IPS-15b (cell line): ENCODE measurements around the gene TPRX2.
A peak's percentile ranks its signal among the peaks of the same experiment; 100 is the strongest.
"Not testable (repeated sequence)": the region's sequence is repeated elsewhere in the genome, so short reads cannot be mapped to it uniquely, and the experiment has no call there.

ENCODE experiments used
- H3K27me3 ChIP-seq: one replicate; pipeline ENCODE4 v1.6.1; 2013; ENCODE audit warnings: low read length; ENCODE audit not compliant: control insufficient read depth, insufficient read depth
- H3K36me3 ChIP-seq: one replicate; pipeline ENCODE4 v1.6.1; 2013; ENCODE audit warnings: low read length; ENCODE audit not compliant: control insufficient read depth, insufficient read depth
- H3K4me1 ChIP-seq: one replicate; pipeline ENCODE4 v1.6.1; 2013; ENCODE audit warnings: mild to moderate bottlenecking, low read length; ENCODE audit not compliant: control insufficient read depth, insufficient read depth
- H3K4me3 ChIP-seq: one replicate; pipeline ENCODE4 v1.5.1; 2013; ENCODE audit warnings: low read depth, low read length
- H3K9ac ChIP-seq: one replicate; pipeline ENCODE4 v1.6.1; 2013; ENCODE audit warnings: low read depth, mild to moderate bottlenecking, low read length
- H3K9me3 ChIP-seq: one replicate; pipeline ENCODE4 v1.6.1; 2013; ENCODE audit warnings: mild to moderate bottlenecking, low read length; ENCODE audit not compliant: control insufficient read depth, insufficient read depth

TPRX2 gene

DNA sequence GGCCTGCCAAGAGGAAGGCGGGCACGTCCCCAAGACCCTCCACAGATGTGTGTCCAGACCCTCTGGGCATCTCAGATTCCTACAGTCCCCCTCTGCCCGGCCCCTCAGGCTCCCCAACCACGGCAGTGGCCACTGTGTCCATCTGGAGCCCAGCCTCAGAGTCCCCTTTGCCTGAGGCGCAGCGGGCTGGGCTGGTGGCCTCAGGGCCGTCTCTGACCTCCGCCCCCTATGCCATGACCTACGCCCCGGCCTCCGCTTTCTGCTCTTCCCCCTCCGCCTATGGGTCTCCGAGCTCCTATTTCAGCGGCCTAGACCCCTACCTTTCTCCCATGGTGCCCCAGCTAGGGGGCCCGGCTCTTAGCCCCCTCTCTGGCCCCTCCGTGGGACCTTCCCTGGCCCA, 19.6 kb upstream of the TPRX2 start:
- H3K9me3 ChIP-seq: no peaks in the 10 kb centered on the region
- H3K36me3 ChIP-seq: no peaks in the 10 kb centered on the region

DNA sequence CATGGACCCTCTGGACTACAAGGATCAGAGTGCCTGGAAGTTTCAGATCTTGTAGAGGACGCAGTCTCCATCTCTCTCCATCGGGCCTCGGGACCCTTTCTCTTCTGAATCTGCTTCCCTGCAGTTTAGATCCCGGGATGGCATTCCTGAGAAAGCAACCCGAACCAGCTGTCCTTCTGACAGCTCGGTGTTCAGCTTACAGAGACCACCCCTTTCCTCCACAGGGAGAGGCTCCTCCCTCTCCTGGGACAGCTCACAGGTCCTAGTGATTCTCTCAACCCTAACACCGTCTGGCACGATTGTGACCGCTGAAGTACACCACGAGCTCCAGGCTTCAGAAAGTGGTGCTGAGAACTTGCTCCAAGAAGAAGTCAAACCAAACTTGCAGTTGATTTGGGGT, 19.1 kb upstream of the TPRX2 start:
- Histone ChIP-seq H3K4me1 (peaks cover 2% of the 10 kb centered on the region), H3K4me3 (no peak overlapping the region), H3K9ac (no peak overlapping the region), H3K27me3 (no peaks in the 10 kb centered on the region), H3K36me3 (no peaks in the 10 kb centered on the region), H3K9me3 (no peaks in the 10 kb centered on the region)

More for the DNA sequence above, 19.6 kb upstream of the TPRX2 start:
- Histone ChIP-seq H3K27me3 (no peaks in the 10 kb centered on the region), H3K4me1 (peaks cover 2% of the 10 kb centered on the region), H3K9ac (no peak overlapping the region), H3K4me3 (no peak overlapping the region)

DNA sequence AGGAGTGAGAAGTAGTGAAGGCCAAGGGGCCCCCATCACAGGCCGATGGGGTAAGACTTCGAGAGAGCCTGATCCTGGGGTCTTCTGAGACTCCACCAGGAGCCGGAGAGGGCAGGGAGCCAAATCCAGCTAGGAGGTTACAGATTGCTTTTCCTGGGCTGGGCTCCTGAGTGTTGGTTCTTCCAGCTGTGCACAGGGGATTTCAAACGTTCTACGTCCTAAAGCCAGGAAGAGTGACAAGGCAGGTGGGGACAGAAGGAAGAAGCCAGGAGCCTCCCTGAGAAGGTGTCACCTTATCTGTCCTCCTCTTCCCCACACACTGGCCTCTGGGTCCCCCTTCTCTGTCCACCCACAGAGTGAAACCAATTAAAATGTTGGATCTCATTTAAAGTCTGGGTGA, 16.1 kb upstream of the TPRX2 start:
- Histone ChIP-seq H3K9me3 (no peaks in the 10 kb centered on the region), H3K9ac (no peak overlapping the region), H3K4me3 (no peak overlapping the region), H3K27me3 (no peaks in the 10 kb centered on the region), H3K4me1 (peaks cover 2% of the 10 kb centered on the region), H3K36me3 (no peaks in the 10 kb centered on the region)

DNA sequence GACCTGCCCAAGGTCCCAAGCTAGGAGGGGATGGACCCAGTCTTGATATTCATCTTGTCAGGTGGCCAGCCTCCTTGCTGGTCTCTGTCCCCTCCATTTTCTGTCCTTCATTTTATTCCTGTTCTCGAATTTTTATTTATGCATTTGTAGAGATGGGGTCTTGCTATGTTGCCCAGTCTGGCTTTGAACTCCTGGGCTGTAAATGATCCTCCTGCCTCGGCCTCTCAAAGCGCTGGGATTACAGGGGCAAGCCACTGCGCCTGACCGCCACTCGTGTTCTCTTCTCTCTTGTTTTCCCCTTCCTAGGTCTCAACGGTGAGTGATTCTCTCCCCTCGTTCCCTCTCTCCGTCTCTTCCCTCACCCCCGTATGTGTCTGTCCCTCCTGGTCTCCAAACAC, 10.6 kb upstream of the TPRX2 start:
- Histone ChIP-seq H3K9me3 (no peaks in the 10 kb centered on the region), H3K27me3 (no peaks in the 10 kb centered on the region), H3K9ac (peak overlapping the region; percentile 58), H3K36me3 (no peaks in the 10 kb centered on the region), H3K4me1 (peaks cover 5% of the 10 kb centered on the region), H3K4me3 (peak overlapping the region; percentile 56)

DNA sequence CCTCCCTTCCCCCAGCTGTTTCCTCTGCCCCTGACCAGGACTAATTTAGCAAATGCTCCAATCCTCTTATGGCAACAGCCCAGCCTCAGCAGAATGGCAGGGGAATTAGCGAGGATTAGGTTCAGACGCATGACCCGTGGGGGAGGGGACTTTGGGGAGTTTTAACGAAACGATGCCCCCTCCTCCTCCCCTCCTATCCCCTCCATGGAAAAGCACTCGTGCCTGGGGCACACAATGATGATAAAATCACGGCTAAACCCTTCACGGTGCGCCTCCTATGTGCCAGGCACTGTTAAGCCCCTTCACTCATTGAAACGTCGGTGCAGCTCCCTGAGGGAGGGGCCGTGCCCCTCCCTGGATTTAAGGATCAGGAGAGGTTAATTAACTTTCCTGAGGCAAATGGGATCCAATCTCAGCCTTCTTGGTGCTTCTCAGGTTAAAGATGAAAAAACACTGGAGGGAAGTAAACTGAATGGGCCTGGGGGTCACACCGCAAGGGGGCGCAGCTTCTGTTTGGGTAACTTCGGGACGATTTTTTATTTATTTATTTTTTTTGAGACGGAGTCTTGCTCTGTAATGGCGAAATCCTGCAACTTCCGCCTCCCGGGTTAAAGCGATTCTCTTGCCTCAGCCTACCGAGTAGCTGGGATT, 10.1 kb upstream of the TPRX2 start:
- Histone ChIP-seq H3K9ac (peak overlapping the region; percentile 58), H3K4me3 (peak overlapping the region; percentile 56), H3K36me3 (no peaks in the 10 kb centered on the region), H3K4me1 (peaks cover 5% of the 10 kb centered on the region), H3K27me3 (no peaks in the 10 kb centered on the region), H3K9me3 (no peaks in the 10 kb centered on the region)

DNA sequence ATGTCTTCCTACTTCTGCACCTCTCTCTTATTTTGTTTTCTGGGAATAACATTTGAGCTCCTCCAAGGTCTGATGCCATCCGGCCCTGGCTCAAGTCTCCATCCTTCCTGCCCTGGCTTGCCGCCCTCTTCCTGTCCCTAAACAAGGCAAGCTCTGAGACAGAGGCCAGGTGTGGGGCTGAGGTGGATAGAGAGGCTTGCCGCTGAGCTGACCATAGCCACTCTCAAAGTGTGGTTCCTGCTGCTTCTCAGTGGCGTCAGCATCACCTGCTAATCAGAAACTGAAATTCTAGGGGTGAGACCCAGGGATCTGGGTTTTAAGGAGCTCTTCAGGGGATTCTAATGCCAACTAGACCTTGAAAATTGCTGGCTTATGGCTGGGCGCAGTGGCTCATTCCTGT, 6.0 kb upstream of the TPRX2 start:
- Histone ChIP-seq H3K9ac (no peak overlapping the region), H3K36me3 (no peaks in the 10 kb centered on the region), H3K27me3 (no peaks in the 10 kb centered on the region), H3K4me3 (no peak overlapping the region), H3K9me3 (no peaks in the 10 kb centered on the region), H3K4me1 (peaks cover 5% of the 10 kb centered on the region)

DNA sequence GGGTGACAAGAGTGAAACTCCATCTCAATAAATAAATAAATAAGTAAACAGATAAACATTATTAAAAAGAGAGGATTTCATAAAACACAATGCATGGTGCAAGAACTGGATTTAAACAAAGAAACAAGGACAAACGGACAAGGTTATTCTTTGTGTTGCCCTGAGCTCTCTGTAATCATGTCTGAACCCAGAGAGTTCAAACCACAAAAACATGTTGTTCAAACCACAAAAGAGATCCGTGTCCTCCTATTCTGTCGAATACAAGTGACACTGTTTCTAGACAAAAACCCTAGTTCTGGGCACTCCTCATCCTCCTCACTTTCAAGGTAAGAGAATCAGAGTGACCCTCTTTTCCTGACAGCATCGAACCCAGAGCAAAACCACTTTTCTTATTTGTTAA, 4.6 kb upstream of the TPRX2 start:
- H3K36me3 ChIP-seq: no peaks in the 10 kb centered on the region
- H3K27me3 ChIP-seq: no peaks in the 10 kb centered on the region
- peaks cover 5% of the 10 kb centered on the region for H3K4me1 ChIP-seq
- no peak overlapping the region for H3K4me3 ChIP-seq
- no peak overlapping the region for H3K9ac ChIP-seq
- no peaks in the 10 kb centered on the region for H3K9me3 ChIP-seq

DNA sequence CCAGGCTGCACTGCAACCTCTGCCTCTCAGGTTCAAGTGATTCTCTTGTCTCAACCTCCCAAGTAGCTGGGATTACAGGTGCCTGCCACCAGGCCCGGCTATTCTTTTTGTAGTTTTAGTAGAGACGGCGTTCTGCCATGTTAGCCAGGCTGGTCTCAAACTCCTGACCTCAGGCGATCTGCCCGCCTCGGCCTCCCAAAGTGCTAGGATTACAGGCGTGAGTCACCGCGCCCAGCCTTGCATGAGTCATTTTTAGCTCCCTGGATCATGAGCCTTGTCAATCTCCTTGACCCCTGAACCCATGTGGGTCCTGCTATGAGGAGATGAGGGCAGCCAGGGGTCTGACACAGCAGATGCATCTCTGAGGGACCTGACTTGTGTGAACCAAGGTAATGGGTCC, 804 bp upstream of the TPRX2 start:
- not testable (repeated sequence) for H3K9me3 ChIP-seq, H3K4me1 ChIP-seq, H3K36me3 ChIP-seq, H3K9ac ChIP-seq, H3K27me3 ChIP-seq, H3K4me3 ChIP-seq

DNA sequence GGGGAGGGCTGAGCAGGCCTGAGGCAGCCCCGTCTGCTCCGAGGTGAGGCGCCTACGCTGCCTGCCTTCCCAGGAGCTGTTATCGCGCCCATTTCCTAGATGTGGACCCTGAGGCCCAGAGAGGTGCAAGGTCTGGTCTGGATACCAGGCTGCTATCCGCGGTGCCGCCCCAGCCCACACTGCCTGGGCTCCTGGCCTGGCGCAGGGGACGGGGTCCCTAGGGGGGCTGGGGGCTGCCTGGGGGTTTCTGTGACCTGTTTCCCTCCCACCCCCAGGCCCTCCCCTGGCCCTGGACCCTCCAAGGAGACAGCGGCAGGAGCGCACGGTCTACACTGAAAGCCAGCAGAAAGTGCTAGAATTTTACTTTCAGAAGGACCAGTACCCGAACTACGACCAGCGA, 803 bp downstream of the TPRX2 start:
- H3K4me1 ChIP-seq, H3K9me3 ChIP-seq, H3K27me3 ChIP-seq, H3K4me3 ChIP-seq, H3K9ac ChIP-seq, H3K36me3 ChIP-seq: not testable (repeated sequence)

DNA sequence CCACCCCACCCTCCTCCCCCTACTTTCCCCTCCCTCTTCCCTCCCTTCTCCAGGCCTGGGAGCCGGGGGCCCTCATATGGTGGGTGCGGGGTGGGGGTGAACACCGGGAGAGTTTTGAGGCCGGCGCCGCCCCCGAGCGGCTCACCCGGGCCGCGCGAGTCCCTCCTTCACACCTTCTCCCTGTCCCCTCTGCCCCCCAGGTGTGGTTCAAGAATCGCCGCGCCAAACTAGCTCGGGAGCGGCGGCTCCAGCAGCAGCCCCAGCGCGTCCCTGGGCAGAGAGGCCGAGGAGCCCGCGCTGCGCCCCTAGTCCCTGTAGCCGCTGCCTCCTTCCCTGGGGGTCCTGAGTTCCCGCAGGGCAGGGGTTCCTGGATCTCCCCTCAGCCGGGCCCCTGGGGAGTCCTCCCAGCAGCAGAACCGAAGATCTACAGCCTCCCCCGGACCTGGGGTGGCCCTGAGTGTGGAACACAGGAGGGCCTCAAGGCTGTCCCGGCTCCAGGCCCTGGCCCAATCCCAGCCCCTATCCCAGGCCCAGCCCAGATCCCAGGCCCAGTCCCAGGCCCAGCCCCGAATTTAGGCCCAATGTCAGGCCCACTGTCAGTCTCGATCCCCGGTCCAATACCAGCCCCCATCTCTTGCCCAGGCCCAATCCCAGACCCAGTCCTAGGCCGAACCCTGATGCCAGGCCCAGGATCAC, 1.7 kb downstream of the TPRX2 start:
- no peaks in the 10 kb centered on the region for H3K27me3 ChIP-seq
- no peaks in the 10 kb centered on the region for H3K4me1 ChIP-seq
- H3K4me3 ChIP-seq: no peak overlapping the region
- H3K9ac ChIP-seq: no peak overlapping the region
- no peaks in the 10 kb centered on the region for H3K9me3 ChIP-seq
- H3K36me3 ChIP-seq: no peaks in the 10 kb centered on the region

DNA sequence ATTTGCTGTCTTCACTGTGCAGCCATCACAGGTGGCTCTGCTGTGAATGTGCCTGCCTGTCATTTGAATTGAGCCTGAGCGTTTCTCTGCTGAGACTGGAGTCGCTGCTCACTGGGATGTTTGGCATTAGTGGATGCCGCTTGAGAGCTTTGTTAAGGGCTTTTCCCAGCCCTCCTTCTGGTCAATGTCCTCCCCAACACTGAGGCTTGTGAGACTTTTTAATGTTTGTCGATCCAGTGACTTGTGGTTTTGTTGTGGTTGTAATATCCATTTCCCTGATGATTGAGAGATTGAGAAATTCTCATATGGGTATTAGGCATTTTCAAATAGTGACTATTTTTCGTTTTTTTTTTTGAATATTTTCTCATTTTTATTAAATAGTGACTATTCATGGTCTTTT, 2.6 kb downstream of the TPRX2 start:
- H3K4me1 ChIP-seq: no peaks in the 10 kb centered on the region
- H3K36me3 ChIP-seq: no peaks in the 10 kb centered on the region
- H3K9me3 ChIP-seq: no peaks in the 10 kb centered on the region
- H3K4me3 ChIP-seq: no peak overlapping the region
- no peaks in the 10 kb centered on the region for H3K27me3 ChIP-seq
- no peak overlapping the region for H3K9ac ChIP-seq

DNA sequence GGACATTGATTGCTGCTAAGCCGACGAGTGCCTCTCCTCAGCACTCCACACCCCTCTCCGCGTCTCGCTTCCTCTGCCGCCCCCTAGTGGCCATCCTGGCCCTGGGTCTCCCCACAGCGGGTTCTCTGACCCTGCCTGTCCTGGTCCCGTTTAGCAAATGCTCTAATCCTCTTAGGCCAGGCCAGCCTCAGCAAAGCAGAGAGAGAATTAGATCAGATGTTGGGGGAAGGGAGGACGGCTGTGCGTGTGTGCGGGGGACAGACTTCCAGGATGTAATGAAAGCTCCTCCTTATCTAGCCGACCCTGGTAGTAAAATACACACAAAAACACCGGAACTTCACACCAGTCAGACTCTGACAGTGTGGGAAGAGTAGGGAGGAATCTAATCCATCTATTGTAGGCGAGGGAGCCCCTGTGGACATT, 4.5 kb downstream of the TPRX2 start:
- H3K9me3 ChIP-seq: no peaks in the 10 kb centered on the region
- no peak overlapping the region for H3K9ac ChIP-seq
- no peaks in the 10 kb centered on the region for H3K4me1 ChIP-seq
- H3K27me3 ChIP-seq: no peaks in the 10 kb centered on the region
- H3K36me3 ChIP-seq: no peaks in the 10 kb centered on the region
- no peak overlapping the region for H3K4me3 ChIP-seq
